AG09309 (cell line): ENCODE results near the gene PLK5.
"Not testable (repeated sequence)": the region's sequence is repeated elsewhere in the genome, so short reads cannot be mapped to it uniquely, and the experiment has no call there.

ENCODE experiments used
- DNase-seq: peaks from one replicate; pipeline ENCODE4 v3.0.0-alpha.2; 2010; ENCODE audit warnings: low read depth
- H3K4me3 ChIP-seq: 2 replicates; pipeline ENCODE4 v1.5.1; 2011; ENCODE audit warnings: mild to moderate bottlenecking, low read depth, low read length, moderate library complexity; ENCODE audit not compliant: control insufficient read depth
- CTCF ChIP-seq: IDR thresholded peaks from 2 replicates; pipeline ENCODE4 v1.5.1; 2011; ENCODE audit warnings: mild to moderate bottlenecking, low read depth, low read length, inconsistent platforms; ENCODE audit not compliant: insufficient read depth, control insufficient read depth; ENCODE audit errors: missing control alignments

Gene PLK5

GRCh38 chr19:1529430-1529816, 5.5 kb downstream of the PLK5 start:
- no peak for DNase-seq
- no peak overlapping the region for H3K4me3 ChIP-seq
- TF ChIP-seq CTCF = no peak

GRCh38 chr19:1530856-1531255, 7.0 kb downstream of the PLK5 start:
- DNase-seq, H3K4me3 ChIP-seq: not testable (repeated sequence)

GRCh38 chr19:1531587-1531986, 7.7 kb downstream of the PLK5 start:
- no peak overlapping the region for H3K4me3 ChIP-seq
- TF ChIP-seq CTCF = no peak
- no peak for DNase-seq

- no peak for DNase-seq
Measured at GRCh38 chr19:1532003-1532402, 8.1 kb downstream of the PLK5 start.

GRCh38 chr19:1533510-1534150, 9.8 kb downstream of the PLK5 start:
- no peak for DNase-seq
- no peak overlapping the region for H3K4me3 ChIP-seq
- TF ChIP-seq CTCF = no peak

More at GRCh38 chr19:1532003-1532402, 8.1 kb downstream of the PLK5 start:
- no peak for TF ChIP-seq CTCF
- H3K4me3 ChIP-seq = no peak overlapping the region

GRCh38 chr19:1534972-1535371, 11.1 kb downstream of the PLK5 start:
- DNase-seq = no peak
- TF ChIP-seq CTCF = no peak
- H3K4me3 ChIP-seq = no peak overlapping the region

GRCh38 chr19:1535699-1536098, 11.8 kb downstream of the PLK5 start:
- H3K4me3 ChIP-seq, DNase-seq: not testable (repeated sequence)

- no peak for TF ChIP-seq CTCF
- no peak overlapping the region; the same call in 1 of the 2 replicates for H3K4me3 ChIP-seq
- DNase-seq = no peak
Measured at GRCh38 chr19:1538978-1539377, 15.1 kb downstream of the PLK5 start.

GRCh38 chr19:1539749-1540148, 15.9 kb downstream of the PLK5 start:
- H3K4me3 ChIP-seq, DNase-seq: not testable (repeated sequence)
